HG03571 (cell line): Measurements from ENCODE around the gene ZNF638.
"Not testable (repeated sequence)": the region's sequence is repeated elsewhere in the genome, so short reads cannot be mapped to it uniquely, and the experiment has no call there.

Experiments used
- ATAC-seq: cut with Tn5 transposase; IDR thresholded peaks from one replicate; pipeline ENCODE4 v1.9.1; 2021; ENCODE audit not compliant: unreplicated experiment

ZNF638 gene

DNA sequence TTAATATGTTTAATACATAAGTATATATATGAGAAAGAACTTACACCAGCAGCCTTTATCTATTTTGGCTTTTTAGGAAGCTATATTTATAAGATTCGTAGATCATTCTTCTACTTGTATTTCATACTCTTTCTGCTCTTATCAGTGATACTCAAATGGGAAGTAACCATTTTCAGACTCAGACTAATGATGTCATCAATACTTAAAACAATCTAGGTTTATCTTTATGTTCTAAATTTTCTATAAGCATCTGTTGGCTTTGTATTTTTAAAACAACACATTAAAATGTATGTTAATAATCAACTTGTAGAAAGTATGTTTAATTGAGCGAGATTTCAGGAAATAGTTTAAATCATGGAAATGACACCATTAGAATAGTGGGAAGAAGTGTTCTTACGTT lies 70.8 kb downstream of the ZNF638 start:
- ATAC-seq = no peak

DNA sequence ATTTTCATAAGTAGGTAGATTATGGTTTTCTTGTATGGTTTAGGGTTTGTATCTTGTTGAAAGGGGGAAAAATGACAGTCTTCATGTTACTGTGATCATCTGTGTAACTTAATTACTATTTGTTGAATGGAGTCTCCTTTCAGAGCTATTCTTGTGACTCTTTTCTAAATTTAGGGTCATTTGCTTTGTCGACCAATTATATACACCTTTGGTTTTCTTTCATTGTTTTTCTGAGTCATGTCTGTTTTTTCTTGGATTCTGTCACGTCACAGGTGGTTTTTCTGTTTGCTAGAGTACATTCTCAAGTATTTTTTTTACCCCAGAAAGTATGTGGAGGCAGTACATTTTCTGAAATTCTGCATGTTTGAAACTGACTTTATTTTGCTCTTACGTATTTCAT lies 78.0 kb downstream of the ZNF638 start:
- no peak for ATAC-seq

GRCh38 chr2:71410696-71411095 lies 79.1 kb downstream of the ZNF638 start:
- no peak for ATAC-seq

DNA sequence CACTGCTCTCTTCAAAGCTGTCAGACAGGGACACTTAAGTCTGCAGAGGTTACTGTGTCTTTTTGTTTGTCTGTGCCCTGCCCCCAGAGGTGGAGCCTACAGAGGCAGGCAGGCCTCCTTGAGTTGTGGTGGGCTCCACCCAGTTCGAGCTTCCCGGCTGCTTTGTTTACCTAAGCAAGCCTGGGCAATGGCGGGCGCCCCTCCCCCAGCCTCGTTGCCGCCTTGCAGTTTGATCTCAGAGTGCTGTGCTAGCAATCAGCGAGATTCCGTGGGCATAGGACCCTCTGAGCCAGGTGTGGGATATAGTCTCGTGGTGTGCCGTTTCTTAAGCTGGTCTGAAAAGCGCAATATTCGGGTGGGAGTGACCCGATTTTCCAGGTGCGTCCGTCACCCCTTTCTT lies 85.3 kb downstream of the ZNF638 start:
- not testable (repeated sequence) for ATAC-seq

DNA sequence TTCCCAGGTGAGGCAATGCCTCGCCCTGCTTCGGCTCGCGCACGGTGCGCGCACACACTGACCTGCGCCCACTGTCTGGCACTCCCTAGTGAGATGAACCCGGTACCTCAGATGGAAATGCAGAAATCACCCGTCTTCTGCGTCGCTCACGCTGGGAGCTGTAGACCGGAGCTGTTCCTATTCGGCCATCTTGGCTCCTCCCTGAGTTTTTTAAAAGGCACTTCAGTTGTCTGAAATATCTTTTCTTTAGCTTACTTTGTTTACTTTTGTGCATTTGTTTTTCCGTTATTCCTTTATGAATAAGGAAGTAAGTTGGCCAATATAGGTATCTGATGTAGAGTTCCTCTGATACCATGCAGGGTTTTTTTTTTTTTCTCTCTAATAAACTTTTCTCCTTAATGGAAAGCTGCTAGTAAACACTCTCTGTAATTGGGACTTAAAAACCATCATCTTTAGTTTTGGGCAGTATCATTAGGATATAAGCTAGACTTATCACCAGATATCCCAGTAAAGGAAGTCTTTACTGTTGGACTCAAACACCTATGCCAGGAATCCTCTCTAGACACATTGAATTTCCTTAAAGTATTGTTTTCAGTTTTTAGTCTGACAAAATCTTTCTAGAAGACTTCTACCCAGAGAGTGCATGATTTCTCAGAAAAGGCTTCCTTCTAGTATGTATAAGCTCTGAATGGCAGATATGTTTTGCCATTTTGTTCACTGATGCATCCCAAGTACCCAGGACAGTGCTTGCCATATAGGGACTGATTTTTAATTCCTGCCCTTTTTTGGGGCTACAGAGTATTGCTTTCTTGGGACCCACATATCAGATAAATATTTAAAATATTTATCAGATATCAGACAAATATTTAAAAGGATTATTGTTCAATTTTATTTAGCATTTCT lies 86.0 kb downstream of the ZNF638 start:
- ATAC-seq = no peak

- ATAC-seq = no peak
These were observed 87.6 kb downstream of the ZNF638 start for GRCh38 chr2:71419145-71419544.

DNA sequence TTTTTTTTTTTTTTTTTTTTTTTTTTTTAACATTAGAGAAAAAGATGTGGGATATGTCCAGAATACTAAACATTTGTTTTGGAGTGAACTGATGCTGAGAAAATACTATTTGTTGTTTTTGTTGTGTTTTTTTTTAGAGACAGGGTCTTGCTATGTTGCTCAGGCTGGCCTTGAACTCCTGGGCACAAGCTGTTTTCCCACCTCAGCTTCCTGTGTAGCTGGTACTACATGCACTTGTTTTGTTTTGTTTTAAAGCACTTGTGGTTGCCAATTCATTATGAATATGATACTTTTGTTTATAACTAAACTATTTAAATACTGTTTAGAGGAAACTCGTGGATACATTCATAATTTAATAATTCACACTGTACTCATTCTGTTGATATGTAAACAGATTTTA lies 88.4 kb downstream of the ZNF638 start:
- ATAC-seq = no peak

- no peak for ATAC-seq
These were observed 91.2 kb downstream of the ZNF638 start for GRCh38 chr2:71422786-71423185.

- ATAC-seq = no peak
These were observed 92.3 kb downstream of the ZNF638 start for GRCh38 chr2:71423817-71424420.

GRCh38 chr2:71426721-71427120 lies 95.1 kb downstream of the ZNF638 start:
- no peak for ATAC-seq

DNA sequence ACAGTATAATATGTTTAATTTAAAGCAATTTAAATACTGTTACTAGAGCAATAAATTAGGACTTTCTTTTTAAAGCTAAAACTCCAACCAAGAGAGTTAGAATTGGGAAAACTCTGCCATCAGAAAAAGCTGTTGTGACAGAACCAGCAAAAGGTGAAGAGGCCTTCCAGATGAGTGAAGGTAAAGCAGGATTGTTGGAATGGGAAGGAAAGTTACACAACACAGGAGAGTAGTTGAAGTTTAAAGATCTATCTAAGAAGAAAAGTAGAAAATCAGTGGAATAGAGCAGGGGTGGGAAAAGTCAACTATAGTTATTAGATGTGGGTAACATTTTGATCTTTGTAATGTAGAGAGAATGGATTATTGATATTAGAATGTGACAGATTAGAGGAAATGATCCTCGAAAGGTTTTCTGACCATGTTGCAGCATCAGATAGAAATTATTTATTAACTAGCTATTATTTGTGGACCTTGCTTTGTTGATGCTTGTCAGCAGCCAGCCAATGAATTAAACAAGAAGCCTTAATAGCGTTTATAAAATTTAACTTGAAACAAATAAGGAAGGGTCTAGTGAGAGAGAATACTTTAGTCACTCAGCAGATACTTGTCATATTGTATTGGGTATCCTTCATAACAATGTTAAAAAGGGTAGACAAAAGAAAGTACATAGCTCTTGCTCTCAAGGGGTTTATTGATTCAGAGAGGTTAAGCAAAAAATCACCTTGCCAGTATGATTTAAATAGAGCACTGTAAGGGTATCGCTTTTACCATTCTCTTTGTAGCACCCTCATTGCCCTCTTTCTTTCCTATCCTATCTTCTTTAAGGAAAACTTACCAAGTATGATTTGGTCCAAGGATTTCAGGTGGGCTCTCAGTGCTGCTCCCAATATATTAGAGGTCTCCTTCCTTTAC lies 97.1 kb downstream of the ZNF638 start:
- ATAC-seq = no peak

GRCh38 chr2:71445142-71445541 lies 113.6 kb downstream of the ZNF638 start:
- ATAC-seq = not testable (repeated sequence)

GRCh38 chr2:71446505-71446904 lies 114.9 kb downstream of the ZNF638 start:
- ATAC-seq = no peak

DNA sequence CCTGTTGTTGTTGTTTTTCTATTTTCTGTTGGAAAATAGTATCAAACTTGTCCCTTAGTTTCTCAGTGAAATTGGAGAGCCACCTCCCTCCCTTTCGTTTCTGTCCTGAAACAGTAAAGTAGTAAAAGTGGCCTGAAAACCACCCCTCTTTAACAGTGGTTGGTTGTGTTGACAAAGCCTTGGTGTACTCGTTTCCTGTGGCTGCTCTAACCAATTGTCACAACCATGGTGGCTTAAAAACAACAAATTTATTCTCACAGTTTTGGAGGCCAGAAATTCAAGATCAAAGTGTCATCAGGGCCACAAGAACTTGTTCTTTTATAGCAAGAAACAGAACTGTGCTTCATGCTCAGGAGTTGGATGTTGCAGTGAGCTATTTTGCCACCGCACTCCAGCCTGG lies 117.8 kb downstream of the ZNF638 start:
- no peak for ATAC-seq

GRCh38 chr2:71451705-71452104 lies 120.1 kb downstream of the ZNF638 start:
- ATAC-seq = no peak

DNA sequence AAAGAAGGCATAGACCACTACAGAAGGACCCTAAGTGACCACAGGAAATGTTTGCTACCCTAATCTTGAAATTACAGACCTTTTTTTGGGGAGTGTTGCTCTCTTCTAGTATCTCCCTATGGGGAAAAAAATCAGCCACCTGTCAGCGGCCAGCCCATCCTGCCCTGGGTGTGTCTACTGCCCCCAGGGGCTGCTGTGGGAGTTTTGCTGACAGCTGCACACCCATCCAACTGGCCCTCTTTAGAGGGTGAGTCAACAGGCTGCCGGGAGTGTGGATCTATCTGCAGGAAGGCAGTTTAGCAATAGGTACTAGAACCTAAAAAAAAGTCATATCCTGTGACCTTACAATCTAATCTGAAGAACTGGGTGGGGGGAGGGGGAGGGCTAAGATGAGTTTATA lies 121.0 kb downstream of the ZNF638 start:
- no peak for ATAC-seq

DNA sequence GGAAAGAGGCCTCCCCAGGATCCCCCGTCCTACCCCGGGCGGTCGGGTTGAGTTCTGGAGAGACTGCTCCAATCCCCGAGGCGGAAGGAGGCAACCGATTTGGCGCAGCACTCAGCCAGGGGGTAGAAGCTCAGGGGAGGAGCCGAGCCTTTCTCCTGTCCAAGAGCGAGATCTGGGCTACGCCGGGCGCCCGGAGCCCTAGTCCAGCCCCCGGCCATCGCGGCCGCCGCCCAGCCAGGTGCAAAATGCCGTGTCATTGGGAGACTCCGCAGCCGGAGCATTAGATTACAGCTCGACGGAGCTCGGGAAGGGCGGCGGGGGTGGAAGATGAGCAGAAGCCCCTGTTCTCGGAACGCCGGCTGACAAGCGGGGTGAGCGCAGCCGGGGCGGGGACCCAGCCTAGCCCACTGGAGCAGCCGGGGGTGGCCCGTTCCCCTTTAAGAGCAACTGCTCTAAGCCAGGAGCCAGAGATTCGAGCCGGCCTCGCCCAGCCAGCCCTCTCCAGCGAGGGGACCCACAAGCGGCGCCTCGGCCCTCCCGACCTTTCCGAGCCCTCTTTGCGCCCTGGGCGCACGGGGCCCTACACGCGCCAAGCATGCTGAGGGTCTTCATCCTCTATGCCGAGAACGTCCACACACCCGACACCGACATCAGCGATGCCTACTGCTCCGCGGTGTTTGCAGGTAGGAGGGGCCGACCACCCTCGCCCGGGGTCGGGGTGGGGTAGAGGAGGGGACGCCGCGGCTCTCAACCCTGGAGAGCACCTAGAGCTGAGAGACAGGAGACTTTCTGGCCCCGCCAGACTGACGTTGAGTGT lies 122.0 kb downstream of the ZNF638 start, which contains the start of gene DYSF:
TSS of gene DYSF (plus strand) at position 158 of the 817 bp plus-strand sequence.
- no peak for ATAC-seq

- ATAC-seq = no peak
These were observed 122.8 kb downstream of the ZNF638 start for GRCh38 chr2:71454221-71455010.

GRCh38 chr2:71455011-71455740 lies 123.6 kb downstream of the ZNF638 start:
- ATAC-seq = no peak
